T-cell (primary cell): ENCODE results near the gene SCNM1. TPM values are rescaled to one million over a fixed set of nuclear protein-coding genes. Genes with fewer than 3 reads are reported as not detected.
A peak's percentile ranks its signal among the peaks of the same experiment; 100 is the strongest.

Experiments
- ATAC-seq, 4 experiments: fragments of 200-7000 bp in 3 of 4; fragments of 150-1000 bp in 1 of 4; cut with Tn5 transposase; replicated peaks in 1 of 4; 1 replicate in 3 of 4; 2 replicates in 1 of 4; pipeline ENCODE4 v1.10.0; 2021; ENCODE audit warnings: moderate library complexity in 3 of 4, mild to moderate bottlenecking in 2 of 4, moderate number of reproducible peaks in 1 of 4
- CTCF ChIA-PET, 2 donors: fragments of 300-600 bp; sonication (Branson Sonifier 250); formaldehyde crosslinking; loops; one replicate each; lab custom pipeline; 2022; ENCODE audit warnings: antibody characterized with exemption in 2 of 2; lab: Charles Lee
- POLR2A ChIA-PET, 2 donors: fragments of 300-600 bp; sonication (Branson Sonifier 250); formaldehyde crosslinking; loops; one replicate each; lab custom pipeline; 2022; ENCODE audit warnings: antibody characterized with exemption in 2 of 2; lab: Charles Lee
- DNase-seq, 35 experiments: peaks; one replicate each; pipeline versions ENCODE4 v3.0.0 to v3.0.0-alpha.2; 2013 to 2023
- H3K27ac ChIP-seq: one replicate; pipeline ENCODE4 v1.5.1; 2013; ENCODE audit warnings: low read length
- H3K27me3 ChIP-seq, 2 experiments: replicated peaks in 1 of 2; 1 replicate in 1 of 2; 2 replicates in 1 of 2; pipeline versions ENCODE4 v1.6.1 to v1.7.0; 2013; ENCODE audit warnings: low read length in 1 of 2, mixed read lengths in 1 of 2; ENCODE audit not compliant: control insufficient read depth in 2 of 2, insufficient read depth in 2 of 2; ENCODE audit errors: extremely low read depth in 1 of 2
- H3K36me3 ChIP-seq, 2 donors: 1 replicate in 1 of 2; 2 replicates in 1 of 2; pipeline versions ENCODE4 v1.6.1 to v1.7.0; 2013; ENCODE audit warnings: low read length in 1 of 2; ENCODE audit not compliant: control insufficient read depth in 2 of 2, insufficient read depth in 1 of 2; ENCODE audit errors: extremely low read depth in 1 of 2
- H3K4me1 ChIP-seq, 2 experiments: 1 replicate in 1 of 2; 2 replicates in 1 of 2; pipeline versions ENCODE4 v1.6.1 to v1.7.0; 2013; ENCODE audit warnings: low read length in 2 of 2, mixed read lengths in 1 of 2; ENCODE audit not compliant: insufficient read depth in 2 of 2, control insufficient read depth in 1 of 2; ENCODE audit errors: extremely low read depth in 1 of 2
- H3K4me3 ChIP-seq, 2 donors: 1 replicate in 1 of 2; 2 replicates in 1 of 2; pipeline versions ENCODE4 v1.5.1 to v1.7.0; 2013; ENCODE audit warnings: mild to moderate bottlenecking in 2 of 2, low read length in 1 of 2, moderate library complexity in 1 of 2; ENCODE audit not compliant: control insufficient read depth in 1 of 2; ENCODE audit errors: extremely low read depth in 1 of 2
- H3K9me3 ChIP-seq: 2 replicates; pipeline ENCODE4 v1.7.0; 2013
- H3K27ac Mint-ChIP-seq, 2 donors: one replicate each; pipeline ENCODE4 v1.8.0; 2020 to 2021; ENCODE audit warnings: mild to moderate bottlenecking in 2 of 2, mixed read lengths in 2 of 2
- H3K27me3 Mint-ChIP-seq, 2 donors: one replicate each; pipeline ENCODE4 v1.8.0; 2021 to 2022; ENCODE audit warnings: mixed read lengths in 2 of 2
- H3K36me3 Mint-ChIP-seq: one replicate; pipeline ENCODE4 v1.8.0; 2021; ENCODE audit warnings: mixed read lengths
- H3K4me1 Mint-ChIP-seq, 3 donors: one replicate each; pipeline ENCODE4 v1.8.0; 2020 to 2022; ENCODE audit warnings: mixed read lengths in 3 of 3, mild to moderate bottlenecking in 1 of 3
- H3K4me3 Mint-ChIP-seq, 3 donors: one replicate each; pipeline ENCODE4 v1.8.0; 2020 to 2022; ENCODE audit warnings: mild to moderate bottlenecking in 3 of 3, mixed read lengths in 3 of 3, moderate library complexity in 3 of 3
- H3K9me3 Mint-ChIP-seq, 3 donors: one replicate each; pipeline ENCODE4 v1.8.0; 2020 to 2022; ENCODE audit warnings: mixed read lengths in 3 of 3
- WGBS: methylation state at CpG from one replicate; pipeline ENCODE4 v1.1.5; 2013; ENCODE audit warnings: missing lambda C conversion rate; ENCODE audit not compliant: insufficient coverage; 5-methylcytosine and 5-hydroxymethylcytosine counted together
- total RNA-seq, 35 experiments: library from RNA in 6 of 35; stranded (reverse) in 6 of 35; fragments of 120-200 nt in 1 of 35; gene quantifications; one replicate each; pipeline versions ENCODE4 v1.2.1 to v1.2.4 and lab custom pipeline; 2013 to 2026

SCNM1 gene, protein sequence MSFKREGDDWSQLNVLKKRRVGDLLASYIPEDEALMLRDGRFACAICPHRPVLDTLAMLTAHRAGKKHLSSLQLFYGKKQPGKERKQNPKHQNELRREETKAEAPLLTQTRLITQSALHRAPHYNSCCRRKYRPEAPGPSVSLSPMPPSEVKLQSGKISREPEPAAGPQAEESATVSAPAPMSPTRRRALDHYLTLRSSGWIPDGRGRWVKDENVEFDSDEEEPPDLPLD
- total RNA-seq (10 to 100 TPM; 35.4 to 60.4 (median 52.4) TPM), total RNA-seq (lab: John Stamatoyannopoulos, UW) (14.9 to 49.0 (median 29.8) reads per million in 29 experiments)
- 54.1 TPM for total RNA-seq (2013)

- H3K36me3 Mint-ChIP-seq, result peaks cover 46% of the 10 kb centered on the region
- Histone ChIP-seq H3K27me3 (no peaks in the 10 kb centered on the region), H3K4me3 (peak within 1 kb of the TSS; percentile 88 to 99), H3K9me3 (no peaks in the 10 kb centered on the region), H3K4me1 (peaks cover 12 to 38% of the 10 kb centered on the region in 2 experiments), H3K36me3 (peaks cover 7 to 50% of the 10 kb centered on the region in 2 donors), H3K27ac (peak within 1 kb of the TSS; percentile 58)
- WGBS, result under 1% methylated on average over 35 of the region's 38 CpGs
- H3K27ac Mint-ChIP-seq, result peak within 1 kb of the TSS; percentile 94 to 98
- peak within 1 kb of the TSS; percentile 85 to 99 (median 98) for H3K4me3 Mint-ChIP-seq
- ChIA-PET CTCF (interaction anchor here (0.5 to 2.0 kb wide), 5 partner anchors 9 to 72 kb away, joined by 3 to 12 read pairs (median 4); partner anchors contain the start of genes TNFAIP8L2 (in 1 of the 2) and VPS72 (in 1 of the 2)), POLR2A (interaction anchor here in 1 of 2 donors (1.1 kb wide), 1 partner anchor 24 kb away, joined by 5 read pairs; the partner anchor contains the start of gene VPS72)
- peaks cover 0 to 3% of the 10 kb centered on the region in 2 donors for H3K27me3 Mint-ChIP-seq
- peak; percentile 95 to 98 (median 96) for ATAC-seq
- DNase-seq, result peak; percentile 91 to 98 (median 96)
- H3K4me1 Mint-ChIP-seq, result peaks cover 54 to 58% (median 55%) of the 10 kb centered on the region in 3 donors
- H3K9me3 Mint-ChIP-seq, result no peaks in the 10 kb centered on the region
Measured at GRCh38 chr1:151165738-151166504, at the start of gene SCNM1, which contains the start of gene LYSMD1. SCNM1 (plus strand) TSS chr1:151166144; CDS start chr1:151166153, 9 bp downstream. LYSMD1 (minus strand) TSS chr1:151165902; CDS start chr1:151165258, 644 bp downstream.

GRCh38 chr1:151124763-151125403 is 41.1 kb upstream of the SCNM1 start:
- Histone ChIP-seq H3K4me1 (no peaks in the 10 kb centered on the region), H3K27me3 (no peaks in the 10 kb centered on the region), H3K36me3 (peaks cover 3 to 25% of the 10 kb centered on the region in 2 donors), H3K27ac (peak overlapping the region; percentile 53), H3K9me3 (no peaks in the 10 kb centered on the region), H3K4me3 (no peak overlapping the region)
- ChIA-PET POLR2A (interaction anchor here (0.6 to 0.7 kb wide), 3 partner anchors 18 to 189 kb away, joined by 3 to 6 read pairs (median 4); no protein-coding TSS in a partner anchor), CTCF (interaction anchor here in 1 of 2 donors (0.6 to 1.0 kb wide), 2 partner anchors 13 to 25 kb away, joined by 3 read pairs; no protein-coding TSS in a partner anchor)
- no CpG with 5 or more reads among the region's 5 CpGs for WGBS
- peaks cover 21% of the 10 kb centered on the region for H3K36me3 Mint-ChIP-seq
- ATAC-seq (peak in 1 of 4 experiments; percentile 19), DNase-seq (no peak)
- H3K9me3 Mint-ChIP-seq, result no peaks in the 10 kb centered on the region
- H3K27ac Mint-ChIP-seq, result peak overlapping the region; percentile 70 to 80
- no peak overlapping the region for H3K4me3 Mint-ChIP-seq
- H3K4me1 Mint-ChIP-seq, result peaks cover 0 to 8% (median 2%) of the 10 kb centered on the region in 3 donors
- no peaks in the 10 kb centered on the region for H3K27me3 Mint-ChIP-seq

- Mint-ChIP-seq H3K4me3 (no peak overlapping the region), H3K9me3 (no peaks in the 10 kb centered on the region), H3K4me1 (peaks cover 7 to 21% (median 16%) of the 10 kb centered on the region in 3 donors), H3K27me3 (peaks cover 0 to 4% of the 10 kb centered on the region in 2 donors), H3K27ac (no peak overlapping the region), H3K36me3 (peaks cover 8% of the 10 kb centered on the region)
- WGBS, result 98% methylated on average over 5 of the region's 6 CpGs
- Histone ChIP-seq H3K4me3 (no peak overlapping the region), H3K4me1 (peaks cover 2 to 11% of the 10 kb centered on the region in 2 experiments), H3K27ac (no peak overlapping the region), H3K9me3 (no peaks in the 10 kb centered on the region), H3K36me3 (peaks cover 0 to 7% of the 10 kb centered on the region in 2 donors), H3K27me3 (peaks cover 0 to 13% of the 10 kb centered on the region in 2 experiments)
- CTCF ChIA-PET, result interaction anchor here in 1 of 2 donors (0.7 kb wide), 1 partner anchor 55 kb away, joined by 4 read pairs; no protein-coding TSS in a partner anchor
- POLR2A ChIA-PET, result interaction anchor here in 1 of 2 donors (0.6 kb wide), 1 partner anchor 210 kb away, joined by 3 read pairs; no protein-coding TSS in a partner anchor
- ATAC-seq, result no peak
- no peak for DNase-seq
Measured at GRCh38 chr1:151128800-151129199, 37.1 kb upstream of the SCNM1 start.

DNA sequence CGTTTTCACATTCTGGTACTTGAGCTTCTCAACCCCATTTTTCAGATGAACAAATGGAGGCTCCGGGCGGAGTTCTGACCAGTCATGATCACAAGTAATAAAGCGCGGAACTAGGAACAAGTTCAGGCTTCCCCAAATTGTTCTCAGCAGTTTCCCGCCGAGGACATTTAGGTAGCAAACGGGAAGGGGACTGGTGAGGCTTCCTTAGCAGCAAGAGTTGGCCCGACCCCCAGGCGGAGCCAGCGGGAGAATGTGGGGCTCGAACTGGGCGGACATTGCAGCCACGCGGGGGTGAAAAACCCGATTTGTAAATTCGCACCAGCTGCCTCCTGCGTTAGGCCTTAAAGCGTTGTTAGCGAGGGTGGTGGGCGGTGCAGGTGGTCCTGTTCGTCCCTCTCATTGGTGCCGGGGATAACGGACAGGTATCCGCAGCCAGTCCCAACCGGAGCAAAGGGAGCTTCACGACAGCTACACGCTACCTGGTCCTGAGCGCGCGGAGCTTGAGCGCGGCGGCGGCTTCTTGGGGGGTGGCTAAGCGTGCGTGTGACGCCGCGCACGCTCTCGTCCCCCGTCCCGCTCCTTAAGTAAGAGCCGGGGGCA is 34.9 kb upstream of the SCNM1 start:
- 19% methylated on average over 44 of the region's 45 CpGs for WGBS
- H3K27ac ChIP-seq, result no peak overlapping the region
- peaks cover 0 to under 1% of the 10 kb centered on the region in 2 donors for H3K36me3 ChIP-seq
- Mint-ChIP-seq H3K9me3 (no peaks in the 10 kb centered on the region), H3K27ac (peak overlapping the region; percentile 52 to 82), H3K4me1 (peaks cover 7 to 14% (median 13%) of the 10 kb centered on the region in 3 donors), H3K36me3 (no peaks in the 10 kb centered on the region), H3K4me3 (peak overlapping the region; percentile 71 to 77 (median 76)), H3K27me3 (peaks cover 0 to 4% of the 10 kb centered on the region in 2 donors)
- ATAC-seq, result peak; percentile 97 to 100 (median 99)
- peak; percentile 55 to 91 (median 81) for DNase-seq
- H3K9me3 ChIP-seq, result no peaks in the 10 kb centered on the region
- POLR2A ChIA-PET, result interaction anchor here (0.5 to 0.7 kb wide), 4 partner anchors 11 to 156 kb away, joined by 3 to 8 read pairs (median 6); partner anchors contain the start of gene CERS2 (in 1 of the 2)
- peaks cover 2 to 11% of the 10 kb centered on the region in 2 experiments for H3K4me1 ChIP-seq
- H3K27me3 ChIP-seq, result peaks cover 0 to 13% of the 10 kb centered on the region in 2 experiments
- H3K4me3 ChIP-seq, result peak overlapping the region; percentile 27 to 64
- CTCF ChIA-PET, result interaction anchor here (0.6 to 1.5 kb wide), 6 partner anchors 15 to 535 kb away, joined by 3 to 8 read pairs (median 4); no protein-coding TSS in a partner anchor

DNA sequence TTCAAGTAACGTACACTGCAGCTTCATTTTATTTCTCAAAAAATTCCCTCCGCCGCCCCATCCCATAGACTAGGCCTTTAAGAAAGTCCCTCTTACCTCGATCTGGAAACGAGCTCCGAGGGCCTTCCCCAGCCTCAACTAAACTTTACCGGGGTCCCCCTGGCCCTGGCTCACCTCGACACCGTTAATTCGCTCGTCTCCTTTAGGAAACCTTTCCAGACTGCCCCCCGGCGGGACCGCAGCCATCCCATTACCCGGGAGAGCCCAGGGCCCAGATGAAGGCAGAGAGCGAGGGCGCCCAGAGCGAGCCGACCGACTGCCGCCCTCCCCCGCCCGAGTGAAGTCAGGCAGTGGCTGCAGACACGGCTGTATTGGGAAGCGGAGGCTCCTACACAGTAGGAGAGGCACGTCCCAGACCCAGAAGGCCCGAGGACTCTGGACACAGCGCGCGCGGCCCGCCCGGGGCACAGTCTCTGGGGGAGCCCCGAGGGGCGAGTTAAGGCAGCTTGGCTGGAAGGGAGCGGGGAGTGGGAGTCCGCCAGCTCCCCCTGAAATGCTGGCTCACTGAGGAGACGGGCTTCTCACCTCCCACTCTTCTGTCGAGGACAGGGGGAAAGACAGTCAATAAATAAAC is 34.1 kb upstream of the SCNM1 start:
- H3K27me3 ChIP-seq, result peaks cover 0 to 13% of the 10 kb centered on the region in 2 experiments
- WGBS, result 81% methylated on average over 27 of the region's 39 CpGs
- H3K36me3 Mint-ChIP-seq, result peaks cover 5% of the 10 kb centered on the region

More for the DNA sequence above, 34.1 kb upstream of the SCNM1 start:
- H3K4me3 ChIP-seq, result peak overlapping the region; percentile 27 to 64
- no peaks in the 10 kb centered on the region for H3K36me3 ChIP-seq
- ATAC-seq (no peak), DNase-seq (no peak)
- peaks cover 7 to 14% (median 13%) of the 10 kb centered on the region in 3 donors for H3K4me1 Mint-ChIP-seq
- ChIA-PET CTCF (interaction anchor here (0.6 to 1.5 kb wide), 6 partner anchors 16 to 536 kb away, joined by 3 to 8 read pairs (median 4); no protein-coding TSS in a partner anchor), POLR2A (interaction anchor here (0.5 to 0.7 kb wide), 3 partner anchors 10 to 98 kb away, joined by 3 to 4 read pairs (median 3); no protein-coding TSS in a partner anchor)
- peaks cover 2 to 11% of the 10 kb centered on the region in 2 experiments for H3K4me1 ChIP-seq
- H3K27ac Mint-ChIP-seq, result peak overlapping the region; percentile 24 to 82
- no peaks in the 10 kb centered on the region for H3K9me3 ChIP-seq
- no peaks in the 10 kb centered on the region for H3K9me3 Mint-ChIP-seq
- peak overlapping the region; percentile 71 to 77 (median 76) for H3K4me3 Mint-ChIP-seq
- H3K27ac ChIP-seq, result no peak overlapping the region
- H3K27me3 Mint-ChIP-seq, result peaks cover 0 to 4% of the 10 kb centered on the region in 2 donors
